Body of pancreas (tissue), 4 donors: ENCODE data around the gene PRM1.

Experiments used
- CTCF ChIP-seq, 7 experiments: fragments of 450-650 bp in 4 of 7; fragments of 200-600 bp in 3 of 7; sonication (generic) in 3 of 7; IDR thresholded peaks; one replicate each; pipeline ENCODE4 v1.5.1; 2016 to 2019; ENCODE audit warnings: antibody characterized with exemption in 7 of 7
- POLR2A ChIP-seq, 3 donors: fragments of 450-650 bp; IDR thresholded peaks; one replicate each; pipeline ENCODE4 v1.6.1; 2016; ENCODE audit warnings: antibody characterized with exemption in 3 of 3, mild to moderate bottlenecking in 2 of 3

GRCh38 chr16:11231367-11231970 lies 49.7 kb downstream of the PRM1 start:
- TF ChIP-seq CTCF (IDR thresholded peaks at IDR 0.05) = no peak
- TF ChIP-seq POLR2A (IDR thresholded peaks at IDR 0.05) = no peak
